Pancreas (tissue), 10 donors: Measurements from ENCODE around the gene ARL3. TPM values are rescaled to one million over a fixed set of nuclear protein-coding genes. Genes with fewer than 3 reads are reported as not detected.

ENCODE experiments used
- ATAC-seq, 4 donors: fragments of 200-7000 bp; cut with Tn5 transposase; one replicate each; pipeline versions ENCODE4 v1.8.0 to v1.9.1; 2020; ENCODE audit warnings: mild to moderate bottlenecking in 4 of 4, moderate library complexity in 4 of 4
- DNase-seq, 6 donors: peaks; one replicate each; pipeline ENCODE4 v3.0.0-alpha.2; 2020
- FAIRE-seq: peaks from 2 replicates; lab custom pipeline; 2012; peaks lifted over from hg19 to GRCh38; lab: Jason Lieb, UNC
- H3K27ac ChIP-seq, 4 donors: fragments of 200-600 bp; sonication (generic); 1 replicate in 3 of 4; 2 replicates in 1 of 4; pipeline versions ENCODE4 v1.5.0 to v1.8.0; 2020
- H3K27me3 ChIP-seq, 4 donors: fragments of 200-600 bp; one replicate each; pipeline ENCODE4 v1.8.0; 2021
- H3K36me3 ChIP-seq, 3 donors: fragments of 200-600 bp; sonication (generic) in 1 of 3; one replicate each; pipeline versions ENCODE4 v1.5.0 to v1.8.0; 2020 to 2021
- H3K4me1 ChIP-seq, 3 donors: fragments of 200-600 bp; one replicate each; pipeline ENCODE4 v1.8.0; 2021
- H3K4me3 ChIP-seq, 4 donors: fragments of 200-600 bp; sonication (generic) in 2 of 4; one replicate each; pipeline versions ENCODE4 v1.5.0 to v1.8.0; 2020 to 2021
- H3K9me3 ChIP-seq, 4 donors: fragments of 200-600 bp; one replicate each; pipeline ENCODE4 v1.8.0; 2021
- CTCF ChIP-seq, 4 donors: fragments of 200-600 bp; sonication (generic) in 3 of 4; IDR thresholded peaks; one replicate each; pipeline versions ENCODE4 v1.5.0 to v1.8.0; 2021; ENCODE audit warnings: antibody characterized with exemption in 4 of 4
- WGBS, 2 donors: extraction: QIAGEN DNeasy Blood & Tissue Kit; methylation state at CpG; one replicate each; pipeline ENCODE4 v1.1.7; 2013; 5-methylcytosine and 5-hydroxymethylcytosine counted together
- intact Hi-C, 3 donors: fragments of 100-400 bp; cut with DNase I; formaldehyde crosslinking; loops; one replicate each; pipeline versions ENCODE4 v1.11.1 to v1.14.2; 2022
- polyA plus RNA-seq, 2 donors: library from polyadenylated mRNA; stranded (reverse); fragments of 200-250 nt; gene quantifications; one replicate each; pipeline ENCODE4 v1.2.3, GENCODE V29; 2013
- total RNA-seq, 6 donors: library from RNA; stranded (reverse); fragmentation: NEBNext Ultra II Directional in 4 of 6; extraction: Animal tissue kit (Norgen Biotek cat#: 25700) in 4 of 6; gene quantifications; one replicate each; pipeline versions ENCODE4 v1.2.1 to v1.2.4, GENCODE V29; 2021 to 2023
- donor health status: healthy with polysubstance abuse.
- donor health status: DM: no; HTN: no; CAD: no; lungs with moderate emphysema.
- donor health status: DM: no; HTN: no; CAD: no.
- donor health status: control.
- donor health status: control.
- donor health status: Bipolar disorder and iron deficiency.
- donor health status: DM: yes; HTN: yes; CAD: no.
- donor health status: DM: no; HTN: no; CAD: no.
- donor health status: DM: no; HTN: no; CAD: no.
- donor health status: DM: yes; HTN: yes; CAD: no.

ARL3 gene
- total and polyA plus RNA-seq, 8 donors, result 2.4 to 8.0 (median 3.1) TPM

DNA sequence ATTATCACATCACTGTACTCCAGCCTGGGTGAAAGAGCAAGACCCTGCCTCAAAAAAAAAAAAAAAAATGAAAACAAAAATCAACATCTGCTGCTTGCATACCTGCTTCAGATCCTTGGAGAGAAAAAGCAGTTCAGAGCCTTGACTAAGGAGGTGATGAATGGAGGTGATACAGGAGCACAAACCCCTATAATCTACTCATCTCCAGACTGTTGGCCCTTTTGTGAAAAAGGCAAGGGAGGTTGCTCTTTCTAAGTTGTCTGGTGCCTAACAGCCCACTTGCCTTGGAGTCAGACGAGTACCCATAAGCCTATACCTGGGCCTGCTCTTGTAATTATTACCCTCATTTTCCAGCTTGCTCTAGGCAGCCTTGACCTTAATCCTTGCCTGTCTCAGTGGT lies 1.7 kb upstream of the ARL3 start:
- TF ChIP-seq CTCF (IDR thresholded peaks at IDR 0.05), result no peak
- Histone ChIP-seq H3K4me1 (peaks cover 0 to 13% (median 4%) of the 10 kb centered on the region in 3 donors), H3K27ac (no peak overlapping the region), H3K9me3 (no peaks in the 10 kb centered on the region), H3K4me3 (peak overlapping the region in 1 of 4 donors; percentile 88), H3K36me3 (no peaks in the 10 kb centered on the region), H3K27me3 (no peaks in the 10 kb centered on the region)
- DNase-seq, result no peak
- FAIRE-seq, result no peak
- ATAC-seq, result no peak
- 74 to 84% methylated on average over 1 of the region's 1 CpG for WGBS, 2 donors
- intact Hi-C loops, result no loop called here

DNA sequence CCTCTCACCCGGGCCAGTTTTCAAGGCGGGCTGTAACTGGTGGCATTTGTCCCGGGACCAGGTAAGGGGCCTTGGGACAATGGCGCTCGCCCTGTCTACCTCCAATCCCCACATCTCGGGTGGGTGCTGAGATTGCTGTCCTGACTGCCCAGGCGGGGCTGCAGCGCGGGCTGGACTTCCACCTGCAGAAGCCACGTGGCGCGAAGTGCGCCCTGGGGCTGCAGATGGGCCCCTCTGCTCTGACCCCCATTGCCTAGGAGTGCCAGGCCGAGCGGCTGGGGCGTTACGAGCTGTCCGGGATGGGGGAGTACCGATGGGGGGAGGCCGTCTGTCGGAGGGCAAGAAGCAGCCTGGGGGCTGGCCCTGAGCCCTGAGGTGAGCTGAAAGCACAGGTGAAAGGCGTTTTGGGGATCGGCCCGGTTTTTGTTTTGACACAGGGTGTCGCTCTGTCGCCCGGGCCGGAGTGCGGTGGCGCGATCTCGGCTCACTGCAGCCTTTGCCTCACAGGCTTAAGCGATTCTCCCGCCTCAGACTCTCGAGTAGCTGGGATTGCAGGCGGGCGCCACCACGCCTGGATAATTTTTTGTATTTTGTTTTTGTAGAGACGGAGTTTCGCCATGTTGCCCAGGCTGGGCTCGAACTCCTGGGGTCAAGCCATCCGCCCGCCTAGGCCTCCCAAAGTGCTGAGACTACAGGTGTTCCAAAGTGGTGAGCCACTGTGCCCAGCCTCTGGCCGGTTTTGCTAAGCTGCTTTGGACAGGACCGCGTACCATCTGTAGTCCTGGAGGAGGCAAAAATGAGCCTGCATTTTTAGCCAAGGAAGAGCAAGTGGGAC lies 641 bp upstream of the ARL3 start, which contains the start of gene SFXN2:
SFXN2 (plus strand) TSS at position 16 of the 835 bp plus-strand sequence. CDS start 12,001 bp downstream, outside the sequence.
- FAIRE-seq, result no peak
- Histone ChIP-seq H3K4me3 (peak within 1 kb of the TSS; percentile 75 to 92 (median 87)), H3K4me1 (peaks cover 0 to 13% (median 4%) of the 10 kb centered on the region in 3 donors), H3K36me3 (no peaks in the 10 kb centered on the region), H3K27ac (peak within 1 kb of the TSS; percentile 66 to 77 (median 70)), H3K27me3 (no peaks in the 10 kb centered on the region), H3K9me3 (no peaks in the 10 kb centered on the region)
- WGBS, 2 donors, result 2 to 3% methylated on average over 46 of the region's 46 CpGs
- no peak for TF ChIP-seq CTCF (IDR thresholded peaks at IDR 0.05)
- intact Hi-C loops, result no loop called here
- ATAC-seq, result peak; percentile 27 to 49 (median 43)
- peak in 5 of 6 donors; percentile 29 to 86 (median 65) for DNase-seq

DNA sequence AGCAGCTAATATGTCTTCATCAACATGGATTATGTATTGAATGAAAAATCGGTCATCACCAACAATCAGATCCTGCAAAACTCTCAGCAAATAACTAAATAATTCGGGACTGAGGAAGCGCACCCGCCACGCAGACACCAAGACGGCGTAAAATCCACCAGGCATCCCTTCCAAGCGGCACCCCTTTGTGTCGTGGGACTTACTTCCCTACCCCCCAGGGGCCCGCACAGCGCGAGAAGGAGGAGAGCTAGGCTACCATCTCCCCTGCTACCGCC lies 721 bp downstream of the ARL3 start:
- FAIRE-seq (no peak), DNase-seq (no peak), ATAC-seq (peak; percentile 32 to 62 (median 48))
- Histone ChIP-seq H3K4me3 (peak overlapping the region; percentile 75 to 92 (median 87)), H3K4me1 (peaks cover 0 to 9% (median 4%) of the 10 kb centered on the region in 3 donors), H3K9me3 (no peaks in the 10 kb centered on the region), H3K36me3 (no peaks in the 10 kb centered on the region), H3K27me3 (no peaks in the 10 kb centered on the region), H3K27ac (peak overlapping the region; percentile 55 to 73 (median 70))
- intact Hi-C loops, result no loop called here
- TF ChIP-seq CTCF (IDR thresholded peaks at IDR 0.05), result no peak
- WGBS, 2 donors, result 0 to 1% methylated on average over 13 of the region's 13 CpGs

- DNase-seq, result no peak
- Histone ChIP-seq H3K4me1 (peaks cover 0 to 5% (median 4%) of the 10 kb centered on the region in 3 donors), H3K36me3 (no peaks in the 10 kb centered on the region), H3K27ac (peak overlapping the region in 3 of 4 donors; percentile 70 to 73 (median 71)), H3K4me3 (peak overlapping the region in 3 of 4 donors; percentile 75 to 92 (median 88)), H3K9me3 (no peaks in the 10 kb centered on the region), H3K27me3 (no peaks in the 10 kb centered on the region)
- WGBS, 2 donors, result 11% methylated on average over 8 of the region's 8 CpGs
- no peak for TF ChIP-seq CTCF (IDR thresholded peaks at IDR 0.05)
- no peak for ATAC-seq
- intact Hi-C loops, result no loop called here
- FAIRE-seq, result no peak
Measured at GRCh38 chr10:102712843-102713538, 1.2 kb downstream of the ARL3 start.
